H1 (cell line): ENCODE data around the gene DUOX1. TPM values are rescaled to one million over a fixed set of nuclear protein-coding genes. Genes with fewer than 3 reads are reported as not detected.

Source experiments
- CTCF ChIA-PET: fragments of 300-600 bp; sonication (Branson Sonifier 250); formaldehyde crosslinking; loops from one replicate; lab custom pipeline; 2021; ENCODE audit not compliant: partially characterized antibody; lab: Charles Lee
- POLR2A ChIA-PET: fragments of 300-600 bp; sonication (Branson Sonifier 250); formaldehyde crosslinking; loops from one replicate; lab custom pipeline; 2021; ENCODE audit warnings: inconsistent platforms; ENCODE audit not compliant: partially characterized antibody; lab: Charles Lee
- DNase-seq, 2 experiments: peaks; one replicate each; pipeline versions ENCODE4 v3.0.0 to v3.0.0-alpha.2; 2010 to 2022; ENCODE audit warnings: low spot score in 2 of 2, low read depth in 1 of 2, mixed read lengths in 1 of 2
- FAIRE-seq: peaks from 2 replicates; lab custom pipeline; 2011; peaks lifted over from hg19 to GRCh38; lab: Jason Lieb, UNC
- H2AFZ ChIP-seq: 2 replicates; pipeline ENCODE4 v1.8.1; 2012; ENCODE audit warnings: low read length, inconsistent platforms
- H2AK5ac ChIP-seq: 2 replicates; pipeline ENCODE4 v1.6.1; 2013; ENCODE audit warnings: low read depth, low read length
- H2BK120ac ChIP-seq: replicated peaks from 2 replicates; pipeline ENCODE3; 2013; ENCODE audit warnings: low read depth, low read length, inconsistent platforms
- H2BK12ac ChIP-seq: 2 replicates; pipeline ENCODE4 v1.6.1; 2013; ENCODE audit warnings: low read depth, low read length
- H2BK15ac ChIP-seq: 2 replicates; pipeline ENCODE4 v1.6.1; 2013; ENCODE audit warnings: low read length
- H2BK20ac ChIP-seq: 2 replicates; pipeline ENCODE4 v1.6.1; 2013; ENCODE audit warnings: low read length
- H2BK5ac ChIP-seq: 2 replicates; pipeline ENCODE4 v1.6.1; 2013; ENCODE audit warnings: low read depth, low read length
- H3K14ac ChIP-seq: 2 replicates; pipeline ENCODE4 v1.6.1; 2013; ENCODE audit warnings: inconsistent platforms; ENCODE audit not compliant: insufficient read length
- H3K18ac ChIP-seq: 2 replicates; pipeline ENCODE4 v1.6.1; 2013; ENCODE audit warnings: low read length; ENCODE audit errors: extremely low read depth
- H3K23ac ChIP-seq: 2 replicates; pipeline ENCODE4 v1.6.1; 2013; ENCODE audit warnings: inconsistent platforms; ENCODE audit not compliant: insufficient read length
- H3K23me2 ChIP-seq: 2 replicates; pipeline ENCODE4 v1.6.1; 2013; ENCODE audit warnings: low read depth, low read length
- H3K27ac ChIP-seq: 2 replicates; pipeline ENCODE4 v1.6.1; 2011; ENCODE audit warnings: low read depth, low read length, inconsistent platforms
- H3K27me3 ChIP-seq, 4 experiments: replicated peaks in 1 of 4; 1 replicate in 1 of 4; 2 replicates in 3 of 4; pipeline versions ENCODE4 v1.6.1 to v1.8.1; 2011 to 2013; ENCODE audit warnings: low read length in 3 of 4, mild to moderate bottlenecking in 3 of 4, inconsistent platforms in 2 of 4, mixed read lengths in 2 of 4, moderate library complexity in 1 of 4; ENCODE audit not compliant: control insufficient read depth in 3 of 4, insufficient read depth in 3 of 4; ENCODE audit errors: extremely low read depth in 1 of 4
- H3K36me3 ChIP-seq, 4 experiments: 2 replicates each; pipeline versions ENCODE4 v1.6.1 to v1.8.1; 2011 to 2013; ENCODE audit warnings: mild to moderate bottlenecking in 4 of 4, low read length in 3 of 4, moderate library complexity in 2 of 4, control low read depth in 1 of 4, inconsistent platforms in 1 of 4; ENCODE audit not compliant: insufficient read depth in 4 of 4, control insufficient read depth in 2 of 4
- H3K4ac ChIP-seq: replicated peaks from 2 replicates; pipeline ENCODE3; 2013; ENCODE audit warnings: low read length, low read depth, mixed read lengths, inconsistent platforms; ENCODE audit not compliant: insufficient read length
- H3K4me1 ChIP-seq, 4 experiments: replicated peaks in 1 of 4; 1 replicate in 1 of 4; 2 replicates in 3 of 4; pipeline versions ENCODE4 v1.6.1 to v1.8.1; 2011 to 2013; ENCODE audit warnings: low read length in 3 of 4, inconsistent platforms in 2 of 4, mixed read lengths in 1 of 4; ENCODE audit not compliant: insufficient read depth in 4 of 4, control insufficient read depth in 3 of 4
- H3K4me2 ChIP-seq, 2 experiments: 2 replicates each; pipeline versions ENCODE4 v1.6.1 to v1.8.1; 2011 to 2013; ENCODE audit warnings: low read depth in 2 of 2, low read length in 2 of 2, control low read depth in 1 of 2, inconsistent platforms in 1 of 2, mild to moderate bottlenecking in 1 of 2; ENCODE audit not compliant: insufficient read depth in 1 of 2
- H3K4me3 ChIP-seq, 4 experiments: fragments of 200-600, 300-600 bp in 1 of 4; sonication (generic), shearing (Covaris generic), sonication (Bioruptor Twin) in 1 of 4; 2 replicates each; pipeline versions ENCODE4 v1.5.1 to v1.8.1; 2011 to 2016; ENCODE audit warnings: low read length in 4 of 4, low read depth in 3 of 4, control low read depth in 2 of 4, inconsistent platforms in 2 of 4, mild to moderate bottlenecking in 2 of 4, mixed read lengths in 1 of 4, moderate library complexity in 1 of 4; ENCODE audit not compliant: insufficient read depth in 2 of 4; ENCODE audit errors: extremely low read depth in 1 of 4
- H3K56ac ChIP-seq: replicated peaks from 2 replicates; pipeline ENCODE3; 2013; ENCODE audit warnings: low read depth, mild to moderate bottlenecking, mixed read lengths, low read length, inconsistent platforms; ENCODE audit not compliant: insufficient read length
- H3K79me1 ChIP-seq: 2 replicates; pipeline ENCODE4 v1.6.1; 2013; ENCODE audit warnings: low read depth, low read length, control low read depth
- H3K79me2 ChIP-seq, 2 experiments: 2 replicates each; pipeline versions ENCODE4 v1.6.1 to v1.8.1; 2012 to 2013; ENCODE audit warnings: low read length in 2 of 2, mild to moderate bottlenecking in 2 of 2, inconsistent platforms in 1 of 2; ENCODE audit not compliant: insufficient read depth in 2 of 2, control insufficient read depth in 1 of 2
- H3K9ac ChIP-seq, 4 experiments: replicated peaks in 1 of 4; 1 replicate in 1 of 4; 2 replicates in 3 of 4; pipeline versions ENCODE4 v1.6.1 to v1.8.1; 2011 to 2013; ENCODE audit warnings: low read depth in 3 of 4, low read length in 3 of 4, control low read depth in 2 of 4, mild to moderate bottlenecking in 2 of 4, moderate library complexity in 2 of 4, inconsistent platforms in 1 of 4; ENCODE audit errors: extremely low read depth in 1 of 4
- H3K9me3 ChIP-seq, 2 experiments: 2 replicates each; pipeline versions ENCODE4 v1.6.1 to v1.8.1; 2012 to 2013; ENCODE audit warnings: mild to moderate bottlenecking in 2 of 2, moderate library complexity in 2 of 2, control low read depth in 1 of 2, inconsistent platforms in 1 of 2, low read depth in 1 of 2, low read length in 1 of 2, mixed read lengths in 1 of 2; ENCODE audit not compliant: insufficient read depth in 2 of 2
- H4K20me1 ChIP-seq, 2 experiments: replicated peaks in 1 of 2; 2 replicates each; pipeline versions ENCODE3 to v1.8.1; 2011 to 2013; ENCODE audit warnings: inconsistent platforms in 2 of 2, low read length in 2 of 2, mild to moderate bottlenecking in 1 of 2; ENCODE audit not compliant: insufficient read depth in 2 of 2, control insufficient read depth in 1 of 2
- H4K5ac ChIP-seq: 2 replicates; pipeline ENCODE4 v1.6.1; 2013; ENCODE audit warnings: low read length, low read depth, mixed read lengths, inconsistent platforms; ENCODE audit not compliant: insufficient read length
- H4K8ac ChIP-seq: 2 replicates; pipeline ENCODE4 v1.8.0; 2013; ENCODE audit warnings: mild to moderate bottlenecking, moderate library complexity, low read length, inconsistent platforms; ENCODE audit not compliant: insufficient read depth; ENCODE audit errors: extremely low read depth
- H4K91ac ChIP-seq: replicated peaks from 2 replicates; pipeline ENCODE3; 2013; ENCODE audit warnings: low read length, mixed read lengths, inconsistent platforms; ENCODE audit not compliant: insufficient read length
- CHD1 ChIP-seq: IDR thresholded peaks from 2 replicates; pipeline ENCODE4 v1.6.1; 2012; ENCODE audit warnings: low read depth, low read length, improper control_type of control experiment
- FOSL1 ChIP-seq: IDR thresholded peaks from 2 replicates; pipeline ENCODE4 v1.6.1; 2011; ENCODE audit warnings: mild to moderate bottlenecking, low read depth, low read length, moderate library complexity; ENCODE audit not compliant: insufficient read depth
- POU5F1 ChIP-seq: IDR thresholded peaks from 2 replicates; pipeline ENCODE4 v1.6.1; 2011; ENCODE audit warnings: low read depth, mild to moderate bottlenecking, low read length, moderate library complexity
- RFX5 ChIP-seq: IDR thresholded peaks from 2 replicates; pipeline ENCODE4 v1.6.1; 2011; ENCODE audit warnings: low read depth, low read length, improper control_type of control experiment, borderline replicate concordance
- SP4 ChIP-seq: IDR thresholded peaks from 2 replicates; pipeline ENCODE4 v1.6.1; 2012; ENCODE audit warnings: low read length, inconsistent platforms
- TBP ChIP-seq: IDR thresholded peaks from 2 replicates; pipeline ENCODE4 v1.6.1; 2011; ENCODE audit warnings: low read depth, low read length, improper control_type of control experiment
- WGBS, 2 experiments: shearing (Covaris generic) in 1 of 2; methylation state at CpG; one replicate each; pipeline versions ENCODE4 v1.1.6 to v1.1.7; 2013 to 2015; ENCODE audit warnings: low lambda C conversion rate in 2 of 2, mixed read lengths in 2 of 2, inconsistent platforms in 1 of 2, low coverage in 1 of 2, missing lambda C conversion rate in 1 of 2; ENCODE audit not compliant: insufficient replicate concordance in 2 of 2, insufficient coverage in 1 of 2, insufficient read length in 1 of 2; ENCODE audit errors: extremely low coverage in 1 of 2, missing lambda C conversion rate in 1 of 2; 5-methylcytosine and 5-hydroxymethylcytosine counted together
- polyA plus RNA-seq, 7 experiments: library from polyadenylated mRNA; depleted of rRNA in 3 of 7; stranded (reverse) in 5 of 7; unstranded in 2 of 7; fragments of >200 nt in 5 of 7; fragments of 200-250 nt in 2 of 7; gene quantifications; 1 replicate in 5 of 7; 2 replicates in 1 of 7; 4 replicates in 1 of 7; pipeline versions ENCODE4 v1.2.1 to v1.2.3, GENCODE V29; 2011 to 2013; ENCODE audit warnings: missing spikeins in 2 of 7, mixed read lengths in 2 of 7
- total RNA-seq: library from RNA; stranded (reverse); fragmentation: NEBNext Ultra II Directional; extraction: Animal tissue kit (Norgen Biotek cat#: 25700); gene quantifications from 2 replicates; pipeline ENCODE4 v1.2.1, GENCODE V29; 2021

The DUOX1 gene
- total and polyA plus RNA-seq, 2 of the 8 experiments (the other 6 are each of a cell fraction or from before 2014, with no cell fraction given), result 0.84 to 1.4 TPM

DNA sequence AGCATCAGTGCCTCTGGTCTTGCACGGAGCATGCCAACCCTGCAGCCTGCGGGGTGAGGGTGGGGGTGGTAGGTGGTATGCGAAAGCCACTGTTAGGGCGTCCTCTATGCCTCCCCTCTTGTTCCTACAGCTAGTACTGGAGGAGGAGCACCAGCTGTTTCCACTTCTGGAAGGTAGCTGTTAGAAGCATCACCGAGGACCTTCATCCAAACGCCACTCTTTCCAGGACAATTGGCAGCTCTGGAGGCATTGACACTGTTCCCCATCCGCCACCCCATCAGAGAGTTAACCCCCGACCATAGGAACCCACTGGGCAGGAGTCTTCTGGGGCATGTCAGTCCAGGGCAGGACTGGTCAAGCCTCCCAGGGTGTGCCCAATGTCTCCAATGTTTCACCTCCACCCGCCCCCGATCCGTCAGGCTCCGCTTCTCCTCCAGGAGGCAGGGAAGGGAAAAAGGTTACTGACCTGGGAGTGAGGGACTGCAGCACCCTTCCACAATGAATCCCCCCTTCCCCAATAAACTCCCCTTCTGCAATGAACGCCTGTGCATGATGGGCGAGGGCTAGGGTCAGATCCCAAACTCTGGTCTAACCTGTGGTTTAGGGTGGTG, 16.3 kb upstream of the DUOX1 start:
- no peak overlapping the region for H3K27ac ChIP-seq
- H4K8ac ChIP-seq, result no peak overlapping the region
- peaks cover 0 to 31% (median 24%) of the 10 kb centered on the region in 4 experiments; a peak in 6 of 7 replicates for H3K4me1 ChIP-seq
- H2BK20ac ChIP-seq, result no peak overlapping the region
- no peak overlapping the region for H4K5ac ChIP-seq
- no peak overlapping the region for H3K9ac ChIP-seq
- FAIRE-seq (no peak), DNase-seq (peak in 1 of 2 experiments; percentile 60)
- no peaks in the 10 kb centered on the region for H3K79me1 ChIP-seq
- H3K4me3 ChIP-seq, result peak overlapping the region; percentile 4 to 57 (median 25); a peak in 5 of 8 replicates
- H3K36me3 ChIP-seq, result peaks cover 0 to 7% (median 0%) of the 10 kb centered on the region in 4 experiments; a peak in 1 of 8 replicates
- TF ChIP-seq POU5F1, result no peak
- no peak for TF ChIP-seq FOSL1
- no peak for TF ChIP-seq CHD1
- TF ChIP-seq TBP, result no peak
- TF ChIP-seq SP4, result no peak
- TF ChIP-seq RFX5, result no peak
- no peak overlapping the region for H2BK5ac ChIP-seq
- ChIA-PET POLR2A (interaction anchor here (1.2 kb wide), 1 partner anchor 51 kb away, joined by 3 read pairs; no protein-coding TSS in a partner anchor), CTCF (interaction anchor here (0.6 to 5.5 kb wide), 10 partner anchors 10 to 303 kb away, joined by 3 to 45 read pairs (median 4); partner anchors contain the start of genes DUOX1 and DUOXA1)
- no peaks in the 10 kb centered on the region; a peak in 1 of 4 replicates for H3K9me3 ChIP-seq
- H2AFZ ChIP-seq, result no peak overlapping the region
- no peak overlapping the region for H3K4ac ChIP-seq
- no peak overlapping the region for H3K18ac ChIP-seq
- H4K91ac ChIP-seq, result no peak overlapping the region
- H2BK15ac ChIP-seq, result no peak overlapping the region
- H3K27me3 ChIP-seq, result peaks cover 85 to 93% (median 90%) of the 10 kb centered on the region in 4 experiments
- peaks cover 6% of the 10 kb centered on the region; the same call in 1 of the 2 replicates for H3K23me2 ChIP-seq
- WGBS, 2 experiments, result 5% methylated on average over 14 of the region's 14 CpGs; no CpG with 5 or more reads in 1 of the 2 experiments
- no peak overlapping the region for H3K56ac ChIP-seq
- H2BK120ac ChIP-seq, result no peak overlapping the region
- H3K4me2 ChIP-seq, result peak overlapping the region; percentile 84 to 85
- peaks cover 21 to 46% of the 10 kb centered on the region in 2 experiments for H4K20me1 ChIP-seq
- no peak overlapping the region for H2AK5ac ChIP-seq
- no peak overlapping the region for H3K23ac ChIP-seq
- no peaks in the 10 kb centered on the region for H3K79me2 ChIP-seq
- no peak overlapping the region for H3K14ac ChIP-seq
- H2BK12ac ChIP-seq, result no peak overlapping the region
